ENCODE data around the gene SMCP.

SMCP gene

DNA sequence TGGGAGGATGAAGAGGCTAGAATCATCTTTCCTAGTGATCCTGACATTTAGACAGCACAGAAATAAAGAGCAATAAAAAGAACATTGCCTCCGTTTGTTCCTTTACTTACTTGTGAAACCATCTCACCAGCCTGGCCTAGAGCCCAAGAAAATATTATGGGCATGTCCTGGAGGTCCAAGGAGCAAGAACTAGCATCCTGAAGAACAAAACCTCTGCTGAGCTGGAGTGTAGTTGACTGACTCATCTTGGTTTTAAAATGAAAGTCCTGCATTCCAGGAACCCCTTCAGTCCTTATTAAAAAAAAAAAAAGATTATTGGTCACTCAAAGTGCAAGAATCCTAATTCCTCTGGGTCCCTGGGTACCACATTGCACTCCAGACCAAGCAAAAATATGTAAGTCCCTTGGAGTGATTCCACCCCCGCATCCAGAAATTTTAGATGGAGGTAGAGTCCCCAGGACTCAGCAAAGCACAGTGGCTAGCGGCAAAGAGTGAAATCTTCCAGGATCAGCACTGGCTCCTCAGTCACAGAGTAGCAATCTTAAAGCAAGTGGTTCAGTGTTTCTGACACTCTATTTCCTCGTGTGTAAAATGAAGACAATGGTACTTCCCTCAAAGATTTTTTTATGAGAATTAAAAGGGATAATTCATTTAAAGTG is 7.0 kb downstream of the SMCP start:
- in situ Hi-C loops (cut with MboI; ENCODE audit: low pct_unique_long_range_greater_than_20kb, low sequenced_read_pairs) = no loop called here
- DNase-seq = no peak

GRCh38 chr1:152886085-152886484 is 8.0 kb downstream of the SMCP start:
- no peak for DNase-seq
- in situ Hi-C loops (cut with MboI; ENCODE audit: low pct_unique_long_range_greater_than_20kb, low sequenced_read_pairs) = no loop called here

DNA sequence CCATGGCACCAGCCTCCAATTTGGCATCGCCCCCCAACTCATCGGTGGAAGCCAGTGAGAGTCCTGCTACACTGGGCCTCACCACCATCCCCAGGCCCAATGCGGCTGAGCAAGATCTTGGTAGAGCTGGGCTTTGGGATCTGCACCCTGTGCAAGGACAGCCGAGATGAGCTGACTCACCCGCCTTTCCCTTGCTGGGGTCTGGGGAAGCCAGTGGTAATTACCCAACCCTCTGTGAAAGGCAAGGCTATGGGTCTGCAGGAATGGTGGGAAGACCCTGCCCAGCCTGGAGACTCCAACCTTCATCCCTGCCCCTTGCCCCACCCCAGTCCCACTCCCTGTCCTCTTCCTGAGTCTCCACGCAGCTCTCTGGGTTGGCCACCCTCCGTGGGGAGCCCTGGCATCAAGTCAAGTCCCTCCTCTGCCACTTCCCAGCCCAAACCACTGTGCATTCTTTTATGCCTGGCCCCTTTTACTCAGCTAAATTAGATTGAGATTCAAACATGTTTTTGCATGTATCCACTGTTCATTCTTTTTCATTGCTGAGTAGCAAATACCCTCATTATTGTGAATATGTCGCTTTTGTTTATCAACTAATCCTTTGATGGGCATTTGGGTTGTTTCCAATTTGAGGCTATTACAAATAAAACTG is 8.8 kb downstream of the SMCP start:
- in situ Hi-C loops (cut with MboI; ENCODE audit: low pct_unique_long_range_greater_than_20kb, low sequenced_read_pairs) = no loop called here
- DNase-seq = no peak

- in situ Hi-C loops (cut with MboI; ENCODE audit: low pct_unique_long_range_greater_than_20kb, low sequenced_read_pairs) = no loop called here
- DNase-seq = no peak
Observed at GRCh38 chr1:152888126-152888525, 10.0 kb downstream of the SMCP start.

DNA sequence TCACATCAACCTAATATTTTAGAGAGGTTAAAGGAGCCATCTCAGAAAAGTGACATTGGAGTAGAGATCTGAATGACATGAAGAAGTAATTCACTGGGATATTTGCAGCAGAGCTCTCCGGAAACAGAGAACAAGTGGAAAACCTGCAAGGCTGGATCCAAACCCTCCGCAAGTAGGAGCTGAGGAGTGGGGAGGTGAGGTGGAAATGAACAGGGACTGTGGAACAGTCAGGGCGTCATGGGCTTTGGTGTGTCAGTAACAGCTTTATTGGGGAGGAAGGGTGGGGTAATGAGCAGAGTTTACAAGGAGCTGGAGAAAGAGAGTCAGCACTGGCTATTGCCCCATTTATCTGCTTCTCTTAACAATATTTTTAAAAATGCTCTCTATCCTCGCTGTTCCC is 20.9 kb downstream of the SMCP start:
- no peak for DNase-seq
- in situ Hi-C loops (cut with MboI; ENCODE audit: low pct_unique_long_range_greater_than_20kb, low sequenced_read_pairs) = no loop called here

- in situ Hi-C loops (cut with MboI; ENCODE audit: low pct_unique_long_range_greater_than_20kb, low sequenced_read_pairs) = no loop called here
- no peak for DNase-seq
Observed at GRCh38 chr1:152899883-152900282, 21.8 kb downstream of the SMCP start.

DNA sequence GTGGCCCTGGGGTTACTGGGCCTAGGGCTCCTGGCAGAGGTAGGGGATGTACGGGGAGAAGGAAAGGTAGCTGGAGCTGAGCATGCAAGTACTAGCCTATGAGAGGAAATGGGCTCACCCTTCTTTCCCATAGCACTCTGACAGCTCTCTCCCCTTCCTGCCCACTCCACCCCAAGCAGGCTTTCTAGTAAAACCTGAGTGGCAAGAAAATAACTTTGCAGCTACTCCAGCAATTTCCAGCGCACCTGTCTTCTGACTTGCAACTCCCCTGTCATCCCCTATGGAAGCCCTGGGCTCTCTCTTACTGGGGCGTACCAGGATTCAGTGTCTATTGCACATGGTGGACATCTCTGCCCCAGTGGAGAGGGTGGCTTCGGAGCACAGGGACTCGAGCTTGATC is 23.5 kb downstream of the SMCP start:
- no peak for DNase-seq
- in situ Hi-C loops (cut with MboI; ENCODE audit: low pct_unique_long_range_greater_than_20kb, low sequenced_read_pairs) = no loop called here

DNA sequence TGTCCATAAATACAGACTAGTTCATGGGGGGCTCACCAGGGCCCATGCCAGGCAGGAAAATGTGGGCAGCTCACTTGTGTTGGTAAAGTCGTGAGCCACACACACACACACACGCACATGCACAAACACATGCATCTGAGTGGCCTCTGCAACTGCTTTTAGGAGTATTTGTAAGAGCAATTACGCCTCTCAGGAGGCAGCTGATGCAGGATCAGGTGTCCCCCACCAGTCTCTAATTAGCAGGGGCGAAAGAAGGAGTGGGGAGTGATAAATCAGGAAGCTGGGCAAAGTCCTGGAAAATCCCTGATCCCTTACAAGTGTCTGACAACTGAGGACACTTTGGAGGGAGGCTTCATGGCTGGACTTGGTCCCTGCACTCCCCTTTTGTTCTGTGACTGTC is 24.5 kb downstream of the SMCP start:
- no peak for DNase-seq
- in situ Hi-C loops (cut with MboI; ENCODE audit: low pct_unique_long_range_greater_than_20kb, low sequenced_read_pairs) = no loop called here

DNA sequence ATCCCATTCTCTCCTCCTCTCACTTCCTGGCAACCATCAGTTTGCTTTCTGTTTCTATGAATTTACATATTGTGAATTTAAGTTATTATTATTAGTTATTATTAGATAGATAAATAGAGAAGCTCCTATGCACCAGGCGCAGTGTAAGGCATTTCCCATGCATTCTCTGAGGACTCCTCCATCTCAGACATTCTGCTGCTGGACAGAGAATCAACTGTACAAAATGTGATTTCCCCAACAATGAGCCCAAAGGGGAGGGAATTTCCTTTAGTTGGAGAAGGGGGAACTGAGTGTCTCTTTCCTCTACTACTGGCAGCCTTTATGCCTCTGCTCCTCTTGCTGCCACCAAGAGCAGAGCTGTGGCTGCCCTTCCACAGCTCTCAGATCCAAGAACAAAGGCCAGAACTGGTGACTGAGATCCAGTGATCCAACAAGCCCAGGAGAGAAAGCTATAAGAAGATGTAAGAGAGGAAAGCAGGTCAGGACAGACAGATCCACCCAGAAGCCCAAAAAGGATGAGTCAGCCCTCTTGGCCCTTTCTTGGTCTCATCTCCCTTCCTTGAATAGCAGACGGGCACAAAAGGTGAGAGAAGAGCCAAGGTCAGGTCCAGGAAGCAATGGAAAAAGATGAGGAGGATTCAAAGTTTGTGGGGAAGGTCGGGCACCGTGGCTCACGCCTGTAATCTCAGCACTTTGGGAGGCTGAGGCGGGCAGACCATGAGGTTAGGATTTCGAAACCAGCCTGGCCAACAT is 26.7 kb downstream of the SMCP start:
- in situ Hi-C loops (cut with MboI; ENCODE audit: low pct_unique_long_range_greater_than_20kb, low sequenced_read_pairs) = no loop called here

DNA sequence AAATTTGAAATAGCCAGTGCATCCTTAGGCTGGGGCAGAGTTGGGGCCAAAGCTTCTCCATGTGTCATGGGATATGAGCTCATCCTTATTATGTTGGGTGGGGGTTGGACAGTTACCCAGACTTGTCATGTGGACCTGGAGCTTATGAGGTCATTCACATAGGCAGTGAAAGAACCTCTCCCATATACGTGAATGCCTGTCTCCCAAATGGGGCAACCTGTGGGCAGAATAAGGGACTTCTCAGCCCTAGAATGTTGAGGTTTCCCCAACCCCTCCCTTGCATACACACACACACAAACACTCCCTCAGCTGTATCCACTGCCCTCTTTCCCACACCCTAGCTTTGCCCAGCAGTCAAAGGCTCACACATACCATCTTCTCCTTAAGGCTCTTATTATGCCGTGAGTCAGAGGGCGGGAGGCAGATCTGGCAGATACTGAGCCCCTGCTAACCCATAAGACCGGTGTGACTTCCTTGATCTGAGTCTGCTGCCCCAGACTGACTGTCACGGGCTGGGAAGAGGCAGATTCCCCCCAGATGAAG is 28.0 kb downstream of the SMCP start:
- in situ Hi-C loops (cut with MboI; ENCODE audit: low pct_unique_long_range_greater_than_20kb, low sequenced_read_pairs) = no loop called here
- no peak for DNase-seq

More for the DNA sequence above, 26.7 kb downstream of the SMCP start:
- DNase-seq = no peak

GRCh38 chr1:152907686-152908601 is 29.8 kb downstream of the SMCP start, which contains the start of gene IVL:
Gene IVL (plus strand): TSS chr1:152908546. CDS start chr1:152909798, 1,252 bp downstream.
- no peak for DNase-seq
- in situ Hi-C loops (cut with MboI; ENCODE audit: low pct_unique_long_range_greater_than_20kb, low sequenced_read_pairs) = no loop called here

DNA sequence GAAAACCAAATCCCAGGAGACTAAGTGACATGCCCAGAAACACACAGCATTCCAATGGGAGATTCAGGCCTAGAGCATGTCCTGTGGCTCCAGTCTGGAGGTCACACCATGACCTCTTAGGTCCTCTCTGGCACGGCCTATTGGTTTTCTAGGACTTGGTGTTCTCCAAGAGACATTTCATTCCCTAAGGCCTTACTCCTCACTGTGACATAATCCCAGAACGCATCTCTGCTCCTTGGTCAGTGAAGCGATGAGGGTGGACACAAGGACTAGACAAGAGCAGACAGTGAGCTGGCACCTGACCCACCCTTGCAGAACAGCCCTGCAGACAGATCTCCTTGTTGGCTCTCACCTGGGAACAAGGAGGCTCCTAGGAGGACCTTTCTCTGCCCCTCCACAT is 31.1 kb downstream of the SMCP start:
- in situ Hi-C loops (cut with MboI; ENCODE audit: low pct_unique_long_range_greater_than_20kb, low sequenced_read_pairs) = no loop called here

GRCh38 chr1:152912471-152912870 is 34.3 kb downstream of the SMCP start:
- in situ Hi-C loops (cut with MboI; ENCODE audit: low pct_unique_long_range_greater_than_20kb, low sequenced_read_pairs) = no loop called here
- DNase-seq = no peak

More for the DNA sequence above, 31.1 kb downstream of the SMCP start:
- DNase-seq = no peak

DNA sequence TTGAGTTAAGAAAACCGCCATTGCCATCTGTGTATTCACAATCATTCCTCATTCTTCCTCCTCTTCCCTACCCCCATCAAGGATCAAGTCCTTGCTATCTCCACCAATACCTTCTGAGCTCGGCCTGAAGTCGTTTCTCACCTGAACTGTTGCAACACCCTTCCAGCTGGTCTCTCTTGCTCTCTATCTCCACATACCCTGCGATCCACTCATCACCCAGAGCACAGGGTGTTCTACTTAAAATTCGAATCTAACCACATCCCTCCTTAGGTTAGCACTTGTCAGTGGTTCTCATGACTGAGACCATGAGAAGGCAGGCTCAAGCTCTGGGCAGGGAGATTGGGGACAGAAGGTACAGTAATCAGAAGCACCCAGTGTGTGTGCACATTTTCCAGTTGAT is 34.8 kb downstream of the SMCP start:
- in situ Hi-C loops (cut with MboI; ENCODE audit: low pct_unique_long_range_greater_than_20kb, low sequenced_read_pairs) = no loop called here
- no peak for DNase-seq

DNA sequence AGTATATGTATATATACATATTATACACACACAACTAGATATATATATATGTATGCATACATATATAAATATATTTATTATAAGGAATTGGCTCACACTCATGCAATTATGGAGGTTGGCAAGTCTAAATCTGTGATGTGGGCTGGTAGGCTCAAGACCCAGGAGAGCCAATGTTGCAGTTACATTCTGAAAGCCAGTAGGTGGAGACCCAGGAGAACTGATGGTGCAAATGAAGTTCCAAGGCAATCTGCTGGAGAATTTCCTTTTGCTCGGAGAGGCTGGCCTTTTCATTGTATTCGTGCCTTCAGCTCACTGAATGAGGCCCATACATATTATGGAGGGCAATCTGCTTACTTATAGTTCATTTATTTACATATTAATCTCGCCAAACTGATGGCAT is 39.7 kb downstream of the SMCP start:
- in situ Hi-C loops (cut with MboI; ENCODE audit: low pct_unique_long_range_greater_than_20kb, low sequenced_read_pairs) = no loop called here
- DNase-seq = peak; percentile 3

- in situ Hi-C loops (cut with MboI; ENCODE audit: low pct_unique_long_range_greater_than_20kb, low sequenced_read_pairs) = no loop called here
- DNase-seq = no peak
Observed at GRCh38 chr1:152919071-152919470, 40.9 kb downstream of the SMCP start.

GRCh38 chr1:152924191-152924590 is 46.1 kb downstream of the SMCP start:
- in situ Hi-C loops (cut with MboI; ENCODE audit: low pct_unique_long_range_greater_than_20kb, low sequenced_read_pairs) = no loop called here
- DNase-seq = no peak

- peak; percentile 3 for DNase-seq
- in situ Hi-C loops (cut with MboI; ENCODE audit: low pct_unique_long_range_greater_than_20kb, low sequenced_read_pairs) = no loop called here
Observed at GRCh38 chr1:152926091-152926490, 48.0 kb downstream of the SMCP start.

- no peak for DNase-seq
- in situ Hi-C loops (cut with MboI; ENCODE audit: low pct_unique_long_range_greater_than_20kb, low sequenced_read_pairs) = no loop called here
Observed at GRCh38 chr1:152928671-152929070, 50.5 kb downstream of the SMCP start.

All from KBM-7 (cell line).